Activated T-helper 2 cell treated with anti-CD3 and anti-CD28 coated beads, Interferon-gamma antibody, Interleukin-2, Interleukin-4, amounts not matched to agents 10 μg/mL and 5 μg/mL and 100 μg/mL, durations not matched to agents 14 hours and 24 hours and 36 hours (primary cell): ENCODE data around the gene PACSIN2. TPM values are rescaled to one million over a fixed set of nuclear protein-coding genes. Genes with fewer than 3 reads are reported as not detected.
A peak's percentile ranks its signal among the peaks of the same experiment; 100 is the strongest.

Source experiments
- DNase-seq: peaks from one replicate; pipeline ENCODE4 v3.0.0; 2021; ENCODE audit warnings: low spot score
- H3K27ac Mint-ChIP-seq: one replicate; pipeline ENCODE4 v1.8.0; 2021; ENCODE audit warnings: mixed read lengths
- H3K27me3 Mint-ChIP-seq: one replicate; pipeline ENCODE4 v1.8.0; 2021; ENCODE audit warnings: low read depth, mixed read lengths
- H3K36me3 Mint-ChIP-seq: one replicate; pipeline ENCODE4 v1.8.0; 2021; ENCODE audit warnings: low read depth, mixed read lengths
- H3K4me1 Mint-ChIP-seq: one replicate; pipeline ENCODE4 v1.8.0; 2021; ENCODE audit warnings: low read depth, mixed read lengths
- H3K4me3 Mint-ChIP-seq: one replicate; pipeline ENCODE4 v1.8.0; 2021; ENCODE audit warnings: low read depth, mild to moderate bottlenecking, moderate library complexity, mixed read lengths
- H3K9me3 Mint-ChIP-seq: one replicate; pipeline ENCODE4 v1.8.0; 2021; ENCODE audit warnings: mixed read lengths
- intact Hi-C: fragments of 100-400 bp; cut with micrococcal nuclease; formaldehyde crosslinking; loops from one replicate; pipeline ENCODE4 v1.15.1; 2023
- total RNA-seq: library from RNA; stranded (reverse); gene quantifications from 2 replicates; pipeline ENCODE4 v1.2.3, GENCODE V29; 2022

Gene PACSIN2
- total RNA-seq, 1 donor from 2014 or later = 30.8 TPM

- Mint-ChIP-seq H3K36me3 (no peaks in the 10 kb centered on the region), H3K9me3 (no peaks in the 10 kb centered on the region)
Observed at GRCh38 chr22:42905702-42906183, 109.2 kb downstream of the PACSIN2 start.

GRCh38 chr22:42905217-42905616 is 109.7 kb downstream of the PACSIN2 start:
- no peaks in the 10 kb centered on the region for H3K9me3 Mint-ChIP-seq
- H3K36me3 Mint-ChIP-seq = no peaks in the 10 kb centered on the region
- H3K27me3 Mint-ChIP-seq = no peaks in the 10 kb centered on the region
- H3K27ac Mint-ChIP-seq = no peak overlapping the region
- no peak overlapping the region for H3K4me3 Mint-ChIP-seq
- H3K4me1 Mint-ChIP-seq = no peaks in the 10 kb centered on the region
- intact Hi-C loops = no loop called here
- no peak for DNase-seq

More at GRCh38 chr22:42905702-42906183, 109.2 kb downstream of the PACSIN2 start:
- intact Hi-C loops = no loop called here
- Mint-ChIP-seq H3K27ac (no peak overlapping the region), H3K27me3 (no peaks in the 10 kb centered on the region), H3K4me1 (no peaks in the 10 kb centered on the region), H3K4me3 (no peak overlapping the region)
- no peak for DNase-seq

GRCh38 chr22:42904050-42904449 is 110.9 kb downstream of the PACSIN2 start:
- H3K9me3 Mint-ChIP-seq = no peaks in the 10 kb centered on the region
- H3K4me1 Mint-ChIP-seq = no peaks in the 10 kb centered on the region
- no peaks in the 10 kb centered on the region for H3K36me3 Mint-ChIP-seq
- no peaks in the 10 kb centered on the region for H3K27me3 Mint-ChIP-seq
- H3K27ac Mint-ChIP-seq = no peak overlapping the region
- H3K4me3 Mint-ChIP-seq = no peak overlapping the region
- DNase-seq = no peak
- intact Hi-C loops = no loop called here

GRCh38 chr22:42902875-42903510 is 112.0 kb downstream of the PACSIN2 start:
- intact Hi-C loops = no loop called here

GRCh38 chr22:42901790-42902508 is 113.0 kb downstream of the PACSIN2 start:
- Mint-ChIP-seq H3K27ac (no peak overlapping the region), H3K27me3 (no peaks in the 10 kb centered on the region)

More at GRCh38 chr22:42902875-42903510, 112.0 kb downstream of the PACSIN2 start:
- no peaks in the 10 kb centered on the region for H3K36me3 Mint-ChIP-seq
- no peaks in the 10 kb centered on the region for H3K4me1 Mint-ChIP-seq
- H3K27me3 Mint-ChIP-seq = no peaks in the 10 kb centered on the region
- no peak for DNase-seq
- no peak overlapping the region for H3K4me3 Mint-ChIP-seq
- H3K27ac Mint-ChIP-seq = no peak overlapping the region
- no peaks in the 10 kb centered on the region for H3K9me3 Mint-ChIP-seq

GRCh38 chr22:42897960-42898359 is 117.0 kb downstream of the PACSIN2 start:
- no peaks in the 10 kb centered on the region for H3K27me3 Mint-ChIP-seq
- no peak for DNase-seq
- no peak overlapping the region for H3K4me3 Mint-ChIP-seq
- no peak overlapping the region for H3K27ac Mint-ChIP-seq
- H3K9me3 Mint-ChIP-seq = no peaks in the 10 kb centered on the region
- H3K4me1 Mint-ChIP-seq = peaks cover 29% of the 10 kb centered on the region
- no peaks in the 10 kb centered on the region for H3K36me3 Mint-ChIP-seq
- intact Hi-C loops = loop anchor here (10.0 kb wide), 1 partner anchor 117 kb away; the partner anchor contains the start of gene PACSIN2

More at GRCh38 chr22:42901790-42902508, 113.0 kb downstream of the PACSIN2 start:
- Mint-ChIP-seq H3K36me3 (no peaks in the 10 kb centered on the region), H3K9me3 (no peaks in the 10 kb centered on the region), H3K4me3 (no peak overlapping the region), H3K4me1 (peaks cover 3% of the 10 kb centered on the region)
- no peak for DNase-seq
- intact Hi-C loops = no loop called here

GRCh38 chr22:42895541-42895981 is 119.4 kb downstream of the PACSIN2 start:
- Mint-ChIP-seq H3K27me3 (no peaks in the 10 kb centered on the region), H3K36me3 (peaks cover 7% of the 10 kb centered on the region), H3K4me3 (no peak overlapping the region), H3K27ac (peak overlapping the region; percentile 78), H3K4me1 (peaks cover 32% of the 10 kb centered on the region), H3K9me3 (no peaks in the 10 kb centered on the region)
- no peak for DNase-seq
- intact Hi-C loops = loop anchor here (10.0 kb wide), 1 partner anchor 119 kb away; the partner anchor contains the start of gene PACSIN2

GRCh38 chr22:42895087-42895486 is 119.9 kb downstream of the PACSIN2 start:
- intact Hi-C loops = loop anchor here (10.0 kb wide), 1 partner anchor 120 kb away; the partner anchor contains the start of gene PACSIN2
- Mint-ChIP-seq H3K4me3 (no peak overlapping the region), H3K9me3 (no peaks in the 10 kb centered on the region), H3K36me3 (peaks cover 7% of the 10 kb centered on the region), H3K4me1 (peaks cover 32% of the 10 kb centered on the region), H3K27me3 (no peaks in the 10 kb centered on the region), H3K27ac (peak overlapping the region; percentile 78)
- no peak for DNase-seq

GRCh38 chr22:42893371-42894150 is 121.4 kb downstream of the PACSIN2 start:
- intact Hi-C loops = loop anchor here (10.0 kb wide), 1 partner anchor 121 kb away; the partner anchor contains the start of gene PACSIN2
- no peak overlapping the region for H3K27ac Mint-ChIP-seq
- no peak overlapping the region for H3K4me3 Mint-ChIP-seq
- peaks cover 43% of the 10 kb centered on the region for H3K4me1 Mint-ChIP-seq
- no peak for DNase-seq
- H3K36me3 Mint-ChIP-seq = peaks cover 11% of the 10 kb centered on the region
- H3K27me3 Mint-ChIP-seq = no peaks in the 10 kb centered on the region
- no peaks in the 10 kb centered on the region for H3K9me3 Mint-ChIP-seq

- Mint-ChIP-seq H3K9me3 (no peaks in the 10 kb centered on the region), H3K4me1 (peaks cover 44% of the 10 kb centered on the region), H3K27me3 (no peaks in the 10 kb centered on the region), H3K27ac (no peak overlapping the region), H3K4me3 (no peak overlapping the region), H3K36me3 (peaks cover 15% of the 10 kb centered on the region)
- intact Hi-C loops = loop anchor here (10.0 kb wide), 1 partner anchor 122 kb away; the partner anchor contains the start of gene PACSIN2
- no peak for DNase-seq
Observed at GRCh38 chr22:42892571-42893316, 122.2 kb downstream of the PACSIN2 start.

- Mint-ChIP-seq H3K36me3 (peaks cover 17% of the 10 kb centered on the region), H3K27me3 (no peaks in the 10 kb centered on the region), H3K4me1 (peaks cover 44% of the 10 kb centered on the region), H3K27ac (no peak overlapping the region), H3K9me3 (no peaks in the 10 kb centered on the region), H3K4me3 (no peak overlapping the region)
- intact Hi-C loops = loop anchor here (10.0 kb wide), 1 partner anchor 123 kb away; the partner anchor contains the start of gene PACSIN2
- no peak for DNase-seq
Observed at GRCh38 chr22:42892156-42892555, 122.8 kb downstream of the PACSIN2 start.

GRCh38 chr22:42891696-42892095 is 123.3 kb downstream of the PACSIN2 start:
- DNase-seq = no peak
- peaks cover 17% of the 10 kb centered on the region for H3K36me3 Mint-ChIP-seq
- H3K27me3 Mint-ChIP-seq = no peaks in the 10 kb centered on the region
- H3K9me3 Mint-ChIP-seq = no peaks in the 10 kb centered on the region
- peaks cover 43% of the 10 kb centered on the region for H3K4me1 Mint-ChIP-seq
- H3K4me3 Mint-ChIP-seq = no peak overlapping the region
- intact Hi-C loops = loop anchor here (10.0 kb wide), 1 partner anchor 123 kb away; the partner anchor contains the start of gene PACSIN2
- H3K27ac Mint-ChIP-seq = no peak overlapping the region
